Activated T-helper 2 cell treated with anti-CD3 and anti-CD28 coated beads, Interferon-gamma antibody, Interleukin-2, Interleukin-4, amounts not matched to agents 10 μg/mL and 5 μg/mL and 100 μg/mL, durations not matched to agents 14 hours and 24 hours and 36 hours (primary cell): ENCODE measurements around the gene MKNK1. TPM values are rescaled to one million over a fixed set of nuclear protein-coding genes. Genes with fewer than 3 reads are reported as not detected.

Source experiments
- DNase-seq: peaks from one replicate; pipeline ENCODE4 v3.0.0; 2021; ENCODE audit warnings: low spot score
- H3K27ac Mint-ChIP-seq: one replicate; pipeline ENCODE4 v1.8.0; 2021; ENCODE audit warnings: mixed read lengths
- H3K27me3 Mint-ChIP-seq: one replicate; pipeline ENCODE4 v1.8.0; 2021; ENCODE audit warnings: low read depth, mixed read lengths
- H3K36me3 Mint-ChIP-seq: one replicate; pipeline ENCODE4 v1.8.0; 2021; ENCODE audit warnings: low read depth, mixed read lengths
- H3K4me1 Mint-ChIP-seq: one replicate; pipeline ENCODE4 v1.8.0; 2021; ENCODE audit warnings: low read depth, mixed read lengths
- H3K4me3 Mint-ChIP-seq: one replicate; pipeline ENCODE4 v1.8.0; 2021; ENCODE audit warnings: low read depth, mild to moderate bottlenecking, moderate library complexity, mixed read lengths
- H3K9me3 Mint-ChIP-seq: one replicate; pipeline ENCODE4 v1.8.0; 2021; ENCODE audit warnings: mixed read lengths
- intact Hi-C: fragments of 100-400 bp; cut with micrococcal nuclease; formaldehyde crosslinking; loops from one replicate; pipeline ENCODE4 v1.15.1; 2023
- total RNA-seq: library from RNA; stranded (reverse); gene quantifications from 2 replicates; pipeline ENCODE4 v1.2.3, GENCODE V29; 2022

The MKNK1 gene
- total RNA-seq, 1 donor from 2014 or later, result 45.2 TPM

GRCh38 chr1:46533179-46533864 lies 70.7 kb downstream of the MKNK1 start:
- Mint-ChIP-seq H3K36me3 (no peaks in the 10 kb centered on the region), H3K27me3 (peaks cover 53% of the 10 kb centered on the region), H3K4me3 (peak overlapping the region; percentile 83), H3K4me1 (peaks cover 17% of the 10 kb centered on the region), H3K27ac (no peak overlapping the region), H3K9me3 (no peaks in the 10 kb centered on the region)
- intact Hi-C loops, result no loop called here
- peak; percentile 37 for DNase-seq

- H3K4me1 Mint-ChIP-seq, result peaks cover 19% of the 10 kb centered on the region
- no peaks in the 10 kb centered on the region for H3K9me3 Mint-ChIP-seq
- H3K27me3 Mint-ChIP-seq, result peaks cover 56% of the 10 kb centered on the region
- intact Hi-C loops, result no loop called here
- no peak overlapping the region for H3K4me3 Mint-ChIP-seq
- DNase-seq, result peak; percentile 50
- no peak overlapping the region for H3K27ac Mint-ChIP-seq
- no peaks in the 10 kb centered on the region for H3K36me3 Mint-ChIP-seq
Observed at GRCh38 chr1:46532498-46533178, 71.4 kb downstream of the MKNK1 start.

GRCh38 chr1:46532095-46532494 lies 72.0 kb downstream of the MKNK1 start:
- H3K27me3 Mint-ChIP-seq, result peaks cover 55% of the 10 kb centered on the region
- intact Hi-C loops, result no loop called here
- no peaks in the 10 kb centered on the region for H3K9me3 Mint-ChIP-seq
- DNase-seq, result no peak
- H3K4me1 Mint-ChIP-seq, result peaks cover 19% of the 10 kb centered on the region
- H3K27ac Mint-ChIP-seq, result no peak overlapping the region
- H3K4me3 Mint-ChIP-seq, result no peak overlapping the region
- H3K36me3 Mint-ChIP-seq, result no peaks in the 10 kb centered on the region

GRCh38 chr1:46530791-46531409 lies 73.2 kb downstream of the MKNK1 start:
- Mint-ChIP-seq H3K4me1 (peaks cover 19% of the 10 kb centered on the region), H3K27me3 (peaks cover 48% of the 10 kb centered on the region), H3K27ac (no peak overlapping the region), H3K36me3 (no peaks in the 10 kb centered on the region), H3K9me3 (no peaks in the 10 kb centered on the region), H3K4me3 (no peak overlapping the region)
- no peak for DNase-seq
- intact Hi-C loops, result no loop called here

- Mint-ChIP-seq H3K4me1 (peaks cover 19% of the 10 kb centered on the region), H3K27ac (no peak overlapping the region), H3K9me3 (no peaks in the 10 kb centered on the region), H3K27me3 (peaks cover 50% of the 10 kb centered on the region), H3K4me3 (no peak overlapping the region), H3K36me3 (no peaks in the 10 kb centered on the region)
- no peak for DNase-seq
- intact Hi-C loops, result no loop called here
Observed at GRCh38 chr1:46530311-46530710, 73.8 kb downstream of the MKNK1 start.

GRCh38 chr1:46529031-46529630 lies 74.9 kb downstream of the MKNK1 start:
- Mint-ChIP-seq H3K27me3 (peaks cover 43% of the 10 kb centered on the region), H3K9me3 (no peaks in the 10 kb centered on the region), H3K36me3 (no peaks in the 10 kb centered on the region), H3K4me3 (no peak overlapping the region), H3K4me1 (peaks cover 19% of the 10 kb centered on the region), H3K27ac (no peak overlapping the region)
- no peak for DNase-seq
- intact Hi-C loops, result no loop called here

- no peak overlapping the region for H3K4me3 Mint-ChIP-seq
- H3K27ac Mint-ChIP-seq, result no peak overlapping the region
- no peaks in the 10 kb centered on the region for H3K9me3 Mint-ChIP-seq
- H3K36me3 Mint-ChIP-seq, result no peaks in the 10 kb centered on the region
- H3K4me1 Mint-ChIP-seq, result peaks cover 16% of the 10 kb centered on the region
- intact Hi-C loops, result loop anchor here (1.0 kb wide), 4 partner anchors 51 to 197 kb away; no protein-coding TSS in a partner anchor
- no peak for DNase-seq
- peaks cover 36% of the 10 kb centered on the region for H3K27me3 Mint-ChIP-seq
Observed at GRCh38 chr1:46528297-46528955, 75.6 kb downstream of the MKNK1 start.

- no peaks in the 10 kb centered on the region for H3K36me3 Mint-ChIP-seq
- intact Hi-C loops, result loop anchor here (1.0 kb wide), 4 partner anchors 50 to 198 kb away; no protein-coding TSS in a partner anchor
- H3K27ac Mint-ChIP-seq, result no peak overlapping the region
- no peaks in the 10 kb centered on the region for H3K9me3 Mint-ChIP-seq
- H3K27me3 Mint-ChIP-seq, result peaks cover 36% of the 10 kb centered on the region
- peak; percentile 62 for DNase-seq
- H3K4me1 Mint-ChIP-seq, result peaks cover 18% of the 10 kb centered on the region
- H3K4me3 Mint-ChIP-seq, result no peak overlapping the region
Observed at GRCh38 chr1:46527474-46528296, 76.4 kb downstream of the MKNK1 start.

- no peaks in the 10 kb centered on the region for H3K36me3 Mint-ChIP-seq
- DNase-seq, result no peak
- no peak overlapping the region for H3K4me3 Mint-ChIP-seq
- intact Hi-C loops, result no loop called here
- peaks cover 35% of the 10 kb centered on the region for H3K27me3 Mint-ChIP-seq
- peaks cover 26% of the 10 kb centered on the region for H3K4me1 Mint-ChIP-seq
- no peak overlapping the region for H3K27ac Mint-ChIP-seq
- H3K9me3 Mint-ChIP-seq, result no peaks in the 10 kb centered on the region
Observed at GRCh38 chr1:46526691-46527291, 77.3 kb downstream of the MKNK1 start.

- Mint-ChIP-seq H3K27ac (no peak overlapping the region), H3K4me3 (no peak overlapping the region), H3K27me3 (peaks cover 32% of the 10 kb centered on the region), H3K9me3 (no peaks in the 10 kb centered on the region), H3K4me1 (peaks cover 30% of the 10 kb centered on the region), H3K36me3 (no peaks in the 10 kb centered on the region)
- intact Hi-C loops, result no loop called here
- no peak for DNase-seq
Observed at GRCh38 chr1:46526013-46526690, 77.9 kb downstream of the MKNK1 start.

- no peak overlapping the region for H3K4me3 Mint-ChIP-seq
- peaks cover 30% of the 10 kb centered on the region for H3K4me1 Mint-ChIP-seq
- no peaks in the 10 kb centered on the region for H3K9me3 Mint-ChIP-seq
- no peak overlapping the region for H3K27ac Mint-ChIP-seq
- intact Hi-C loops, result no loop called here
- no peak for DNase-seq
- H3K36me3 Mint-ChIP-seq, result no peaks in the 10 kb centered on the region
- peaks cover 28% of the 10 kb centered on the region for H3K27me3 Mint-ChIP-seq
Observed at GRCh38 chr1:46525253-46525983, 78.7 kb downstream of the MKNK1 start.
